ENCODE measurements around the gene ZC3H13.

Gene ZC3H13

GRCh38 chr13:46043647-46044046 is 8.9 kb downstream of the ZC3H13 start:
- DNase-seq (ENCODE audit: low read depth in 1 of 2, low spot score in 1 of 2), result no peak
- Histone ChIP-seq H3K27me3 (ENCODE audit: insufficient read depth, poor library complexity, severe bottlenecking) (no peaks in the 10 kb centered on the region), H3K27ac (replicated peaks) (no peak overlapping the region), H3K4me3 (replicated peaks; ENCODE audit: insufficient read depth, low read length) (no peak overlapping the region)
- no peak for TF ChIP-seq REST (IDR thresholded peaks at IDR 0.05; ENCODE audit: insufficient replicate concordance, low read depth)
- no peak for TF ChIP-seq SPI1 (IDR thresholded peaks at IDR 0.05; ENCODE audit: borderline replicate concordance, low read depth)
- no peak for TF ChIP-seq POLR2AphosphoS5 (IDR thresholded peaks at IDR 0.05; ENCODE audit: low read depth)
- TF ChIP-seq, protein P1, sequence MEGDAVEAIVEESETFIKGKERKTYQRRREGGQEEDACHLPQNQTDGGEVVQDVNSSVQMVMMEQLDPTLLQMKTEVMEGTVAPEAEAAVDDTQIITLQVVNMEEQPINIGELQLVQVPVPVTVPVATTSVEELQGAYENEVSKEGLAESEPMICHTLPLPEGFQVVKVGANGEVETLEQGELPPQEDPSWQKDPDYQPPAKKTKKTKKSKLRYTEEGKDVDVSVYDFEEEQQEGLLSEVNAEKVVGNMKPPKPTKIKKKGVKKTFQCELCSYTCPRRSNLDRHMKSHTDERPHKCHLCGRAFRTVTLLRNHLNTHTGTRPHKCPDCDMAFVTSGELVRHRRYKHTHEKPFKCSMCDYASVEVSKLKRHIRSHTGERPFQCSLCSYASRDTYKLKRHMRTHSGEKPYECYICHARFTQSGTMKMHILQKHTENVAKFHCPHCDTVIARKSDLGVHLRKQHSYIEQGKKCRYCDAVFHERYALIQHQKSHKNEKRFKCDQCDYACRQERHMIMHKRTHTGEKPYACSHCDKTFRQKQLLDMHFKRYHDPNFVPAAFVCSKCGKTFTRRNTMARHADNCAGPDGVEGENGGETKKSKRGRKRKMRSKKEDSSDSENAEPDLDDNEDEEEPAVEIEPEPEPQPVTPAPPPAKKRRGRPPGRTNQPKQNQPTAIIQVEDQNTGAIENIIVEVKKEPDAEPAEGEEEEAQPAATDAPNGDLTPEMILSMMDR (IDR thresholded peaks at IDR 0.05; ENCODE audit: insufficient read depth, low read length), result no peak
- no peak for TF ChIP-seq GABPA (IDR thresholded peaks at IDR 0.05; ENCODE audit: low read depth)

GRCh38 chr13:46041419-46041839 is 11.1 kb downstream of the ZC3H13 start:
- no peak for TF ChIP-seq GABPA (IDR thresholded peaks at IDR 0.05; ENCODE audit: low read depth)
- TF ChIP-seq SPI1 (IDR thresholded peaks at IDR 0.05; ENCODE audit: borderline replicate concordance, low read depth), result no peak
- TF ChIP-seq, protein P1 (IDR thresholded peaks at IDR 0.05; ENCODE audit: insufficient read depth, low read length), result no peak
- TF ChIP-seq REST (IDR thresholded peaks at IDR 0.05; ENCODE audit: insufficient replicate concordance, low read depth), result no peak
- no peak for TF ChIP-seq POLR2AphosphoS5 (IDR thresholded peaks at IDR 0.05; ENCODE audit: low read depth)
- no peak for DNase-seq (ENCODE audit: low read depth in 1 of 2, low spot score in 1 of 2)
- Histone ChIP-seq H3K27me3 (ENCODE audit: insufficient read depth, poor library complexity, severe bottlenecking) (no peaks in the 10 kb centered on the region), H3K27ac (replicated peaks) (no peak overlapping the region), H3K4me3 (replicated peaks; ENCODE audit: insufficient read depth, low read length) (no peak overlapping the region)

GRCh38 chr13:46040763-46041162 is 11.8 kb downstream of the ZC3H13 start:
- Histone ChIP-seq H3K27ac (replicated peaks) (no peak overlapping the region), H3K4me3 (replicated peaks; ENCODE audit: insufficient read depth, low read length) (no peak overlapping the region), H3K27me3 (ENCODE audit: insufficient read depth, poor library complexity, severe bottlenecking) (no peaks in the 10 kb centered on the region)
- TF ChIP-seq REST (IDR thresholded peaks at IDR 0.05; ENCODE audit: insufficient replicate concordance, low read depth) (no peak), POLR2AphosphoS5 (IDR thresholded peaks at IDR 0.05; ENCODE audit: low read depth) (no peak), SPI1 (IDR thresholded peaks at IDR 0.05; ENCODE audit: borderline replicate concordance, low read depth) (no peak), GABPA (IDR thresholded peaks at IDR 0.05; ENCODE audit: low read depth) (no peak)
- DNase-seq (ENCODE audit: low read depth in 1 of 2, low spot score in 1 of 2), result no peak
